NCI-H1694 treated with DMSO at 0.1 percent for 48 hours (cell line): ENCODE results near the gene NCKAP1.
"Not testable (repeated sequence)": the region's sequence is repeated elsewhere in the genome, so short reads cannot be mapped to it uniquely, and the experiment has no call there.

Experiments
- DNase-seq: peaks from one replicate; lab custom pipeline; 2025; lab: John Stamatoyannopoulos, UW

NCKAP1 gene

GRCh38 chr2:182912518-182912915, 125.7 kb downstream of the NCKAP1 start:
- no peak for DNase-seq

GRCh38 chr2:182911813-182912517, 126.3 kb downstream of the NCKAP1 start:
- no peak for DNase-seq

- DNase-seq: no peak
Observed at GRCh38 chr2:182910965-182911364, 127.3 kb downstream of the NCKAP1 start.

- DNase-seq: no peak
Observed at GRCh38 chr2:182907081-182907830, 131.0 kb downstream of the NCKAP1 start.

- DNase-seq: no peak
Observed at GRCh38 chr2:182906454-182906853, 131.8 kb downstream of the NCKAP1 start.

- DNase-seq: no peak
Observed at GRCh38 chr2:182904844-182905243, 133.4 kb downstream of the NCKAP1 start.

GRCh38 chr2:182903566-182903965, 134.7 kb downstream of the NCKAP1 start:
- no peak for DNase-seq

- no peak for DNase-seq
Observed at GRCh38 chr2:182901748-182902147, 136.5 kb downstream of the NCKAP1 start.

- DNase-seq: no peak
Observed at GRCh38 chr2:182898718-182899117, 139.5 kb downstream of the NCKAP1 start.

- no peak for DNase-seq
Observed at GRCh38 chr2:182897137-182897536, 141.1 kb downstream of the NCKAP1 start.

- DNase-seq: no peak
Observed at GRCh38 chr2:182895798-182896197, 142.5 kb downstream of the NCKAP1 start.

GRCh38 chr2:182895169-182895568, 143.1 kb downstream of the NCKAP1 start:
- no peak for DNase-seq

GRCh38 chr2:182894174-182894573, 144.1 kb downstream of the NCKAP1 start:
- DNase-seq: no peak

GRCh38 chr2:182893666-182894065, 144.6 kb downstream of the NCKAP1 start:
- no peak for DNase-seq

- not testable (repeated sequence) for DNase-seq
Observed at GRCh38 chr2:182893035-182893434, 145.2 kb downstream of the NCKAP1 start.

- DNase-seq: no peak
Observed at GRCh38 chr2:182891611-182892010, 146.6 kb downstream of the NCKAP1 start.

- DNase-seq: no peak
Observed at GRCh38 chr2:182890773-182891378, 147.4 kb downstream of the NCKAP1 start.

GRCh38 chr2:182890305-182890704, 148.0 kb downstream of the NCKAP1 start:
- DNase-seq: no peak

GRCh38 chr2:182887753-182888415, 150.4 kb downstream of the NCKAP1 start:
- DNase-seq: no peak

- DNase-seq: no peak
Observed at GRCh38 chr2:182887093-182887492, 151.2 kb downstream of the NCKAP1 start.

- no peak for DNase-seq
Observed at GRCh38 chr2:182885771-182886170, 152.5 kb downstream of the NCKAP1 start.

- DNase-seq: no peak
Observed at GRCh38 chr2:182883451-182883850, 154.8 kb downstream of the NCKAP1 start.

GRCh38 chr2:182880100-182880499, 158.2 kb downstream of the NCKAP1 start:
- not testable (repeated sequence) for DNase-seq
